Measurements from ENCODE around the gene WHRN.

Gene WHRN

DNA sequence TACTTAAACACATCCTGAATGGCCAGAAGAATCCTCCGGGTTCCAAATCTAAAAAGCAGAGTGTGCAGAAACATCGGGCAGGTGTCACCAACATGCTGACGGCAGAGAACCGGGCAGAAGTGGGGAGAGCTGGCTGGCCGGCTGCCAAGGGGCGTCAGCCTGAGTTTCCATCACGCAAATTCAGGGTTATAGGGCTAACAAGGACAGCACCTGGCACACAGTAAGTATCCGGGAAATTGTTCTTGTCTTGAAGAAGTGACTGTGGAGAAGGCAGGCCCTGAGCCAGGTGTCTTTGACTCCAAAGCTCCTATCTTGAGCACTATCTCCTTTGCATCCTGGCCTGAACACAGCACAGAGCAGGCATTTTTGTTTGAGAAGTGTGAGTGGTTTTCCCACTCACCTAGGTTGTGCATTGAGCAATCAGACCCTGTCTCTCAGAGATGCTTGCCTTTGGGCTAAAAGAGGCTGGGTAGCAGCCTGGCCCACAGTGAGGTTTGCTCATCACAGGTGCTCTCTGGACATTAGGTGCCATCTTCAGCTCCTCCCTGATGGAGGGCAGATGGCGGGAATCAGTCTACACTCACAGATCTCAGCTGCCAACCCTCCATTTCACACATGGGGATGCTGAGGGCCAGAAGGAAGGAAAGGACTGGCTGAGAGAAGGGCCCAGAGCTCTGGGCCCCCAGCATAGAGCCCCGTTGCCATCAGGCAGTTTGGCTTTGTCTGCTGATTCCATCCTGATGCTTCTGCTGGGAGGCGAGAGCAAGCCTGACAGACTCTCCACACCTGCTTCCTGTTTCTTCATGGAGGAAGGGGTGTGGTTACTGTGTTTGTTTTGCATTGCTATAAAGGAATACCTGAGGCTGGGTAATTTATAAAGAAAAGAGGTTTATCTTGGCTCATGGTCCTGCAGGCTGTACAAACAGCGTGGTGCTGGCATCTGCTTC lies 52.8 kb downstream of the WHRN start:
- TF ChIP-seq, protein P1, sequence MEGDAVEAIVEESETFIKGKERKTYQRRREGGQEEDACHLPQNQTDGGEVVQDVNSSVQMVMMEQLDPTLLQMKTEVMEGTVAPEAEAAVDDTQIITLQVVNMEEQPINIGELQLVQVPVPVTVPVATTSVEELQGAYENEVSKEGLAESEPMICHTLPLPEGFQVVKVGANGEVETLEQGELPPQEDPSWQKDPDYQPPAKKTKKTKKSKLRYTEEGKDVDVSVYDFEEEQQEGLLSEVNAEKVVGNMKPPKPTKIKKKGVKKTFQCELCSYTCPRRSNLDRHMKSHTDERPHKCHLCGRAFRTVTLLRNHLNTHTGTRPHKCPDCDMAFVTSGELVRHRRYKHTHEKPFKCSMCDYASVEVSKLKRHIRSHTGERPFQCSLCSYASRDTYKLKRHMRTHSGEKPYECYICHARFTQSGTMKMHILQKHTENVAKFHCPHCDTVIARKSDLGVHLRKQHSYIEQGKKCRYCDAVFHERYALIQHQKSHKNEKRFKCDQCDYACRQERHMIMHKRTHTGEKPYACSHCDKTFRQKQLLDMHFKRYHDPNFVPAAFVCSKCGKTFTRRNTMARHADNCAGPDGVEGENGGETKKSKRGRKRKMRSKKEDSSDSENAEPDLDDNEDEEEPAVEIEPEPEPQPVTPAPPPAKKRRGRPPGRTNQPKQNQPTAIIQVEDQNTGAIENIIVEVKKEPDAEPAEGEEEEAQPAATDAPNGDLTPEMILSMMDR (IDR thresholded peaks at IDR 0.05; ENCODE audit: low read length, missing control alignments), result no peak
- H3K4me3 ChIP-seq (replicated peaks; ENCODE audit: low read depth, low read length), result no peak overlapping the region
- DNase-seq (ENCODE audit: low read depth), result no peak

DNA sequence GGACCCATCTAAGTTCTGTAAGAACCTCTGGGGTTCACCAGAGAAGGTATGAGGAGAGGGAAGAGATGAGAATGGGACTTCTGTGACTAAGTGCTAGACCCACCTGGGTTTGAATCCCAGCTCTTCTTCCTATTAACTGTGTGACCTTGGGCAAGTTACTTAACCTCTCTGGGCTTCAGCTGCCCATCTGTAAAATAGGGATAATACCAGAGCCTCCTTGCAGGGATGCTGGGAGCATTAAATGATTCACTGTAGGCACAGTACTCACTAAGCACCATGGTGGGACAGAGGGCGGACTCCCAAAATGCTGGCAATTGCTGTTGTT lies 53.6 kb downstream of the WHRN start:
- no peak overlapping the region for H3K4me3 ChIP-seq (replicated peaks; ENCODE audit: low read depth, low read length)
- no peak for DNase-seq (ENCODE audit: low read depth)
- TF ChIP-seq, protein P1 (IDR thresholded peaks at IDR 0.05; ENCODE audit: low read length, missing control alignments), result no peak

DNA sequence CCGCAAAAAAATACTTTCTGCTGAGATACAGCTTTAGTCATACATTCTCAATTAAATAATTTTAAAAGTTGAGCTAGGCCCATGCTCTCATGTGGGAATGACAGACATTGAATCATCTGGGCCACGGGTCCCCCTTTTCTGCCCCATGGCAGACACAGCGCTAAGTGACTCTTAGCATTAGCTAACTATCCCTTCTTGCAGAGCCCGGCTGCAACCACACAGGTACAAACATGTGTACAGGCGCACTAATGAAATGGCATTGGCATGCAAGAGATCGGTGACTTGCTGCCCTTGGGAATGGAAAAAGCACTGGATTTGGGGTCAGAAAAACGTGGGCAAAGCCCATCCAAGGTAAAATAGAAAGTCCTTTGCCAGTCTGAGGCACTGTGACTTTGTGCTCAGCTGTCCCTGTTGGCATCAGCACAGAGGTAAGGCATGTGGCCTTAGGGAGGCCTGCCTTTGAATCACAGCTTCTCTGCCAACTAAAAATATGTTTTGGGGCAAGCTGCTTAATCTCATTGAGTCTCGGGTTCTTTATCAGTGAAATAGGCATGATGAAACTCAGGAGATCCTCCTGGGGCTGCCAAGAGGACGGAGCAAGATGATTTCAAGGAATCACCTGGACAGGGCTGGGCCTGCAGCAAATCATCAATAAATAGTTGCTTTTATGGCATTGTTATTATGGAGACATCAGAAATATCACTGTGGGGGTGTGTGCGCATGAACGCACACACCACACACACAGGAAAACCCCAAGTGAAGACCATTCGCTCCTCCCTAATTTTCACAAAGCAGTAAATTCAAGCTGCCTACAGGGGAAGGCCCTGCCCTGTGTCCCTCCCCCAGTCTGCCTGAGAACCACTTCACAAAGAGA lies 54.2 kb downstream of the WHRN start:
- H3K4me3 ChIP-seq (replicated peaks; ENCODE audit: low read depth, low read length), result no peak overlapping the region
- DNase-seq (ENCODE audit: low read depth), result no peak
- TF ChIP-seq, protein P1 (IDR thresholded peaks at IDR 0.05; ENCODE audit: low read length, missing control alignments), result no peak

DNA sequence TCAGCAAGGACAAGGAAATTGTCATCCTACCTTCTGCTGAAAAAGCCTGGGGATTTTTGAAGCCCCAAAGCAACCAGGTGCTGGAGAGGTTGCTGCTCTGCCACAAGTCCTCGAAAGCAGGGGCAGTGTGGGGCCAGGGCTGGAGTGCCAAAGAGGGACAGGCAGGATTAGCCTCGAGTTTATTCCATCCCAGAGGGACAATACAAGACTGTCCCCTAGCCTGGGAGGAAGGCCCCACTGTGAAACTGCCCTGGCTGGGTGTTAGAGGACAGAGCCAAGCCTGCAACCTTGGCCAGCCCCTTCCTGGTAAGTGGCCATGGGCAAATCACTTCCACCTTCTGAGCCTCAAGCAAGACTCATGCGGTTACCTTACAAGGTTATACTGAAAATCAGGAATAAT lies 55.1 kb downstream of the WHRN start:
- H3K4me3 ChIP-seq (replicated peaks; ENCODE audit: low read depth, low read length), result no peak overlapping the region
- DNase-seq (ENCODE audit: low read depth), result no peak
- TF ChIP-seq, protein P1 (IDR thresholded peaks at IDR 0.05; ENCODE audit: low read length, missing control alignments), result no peak

DNA sequence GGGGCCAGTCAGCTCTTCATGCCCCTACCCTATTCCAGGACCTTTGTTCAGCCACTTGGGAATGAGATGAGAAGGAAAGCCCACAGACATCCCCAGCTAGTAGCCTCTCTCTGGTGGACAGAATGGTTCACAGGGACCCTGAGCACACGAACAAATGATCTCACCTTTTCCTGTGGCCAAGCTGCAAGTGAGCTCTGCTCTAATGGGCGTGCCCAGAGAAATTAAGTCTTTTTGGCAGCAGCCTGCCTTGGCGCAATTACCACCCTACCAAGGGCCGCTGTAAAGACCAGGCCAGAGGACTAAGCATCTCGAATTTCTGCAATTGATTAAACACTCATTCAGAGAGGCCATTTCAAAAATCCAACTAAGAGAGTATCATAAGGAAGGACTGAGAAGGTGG lies 56.0 kb downstream of the WHRN start:
- TF ChIP-seq, protein P1 (IDR thresholded peaks at IDR 0.05; ENCODE audit: low read length, missing control alignments), result no peak
- no peak for DNase-seq (ENCODE audit: low read depth)
- no peak overlapping the region for H3K4me3 ChIP-seq (replicated peaks; ENCODE audit: low read depth, low read length)

DNA sequence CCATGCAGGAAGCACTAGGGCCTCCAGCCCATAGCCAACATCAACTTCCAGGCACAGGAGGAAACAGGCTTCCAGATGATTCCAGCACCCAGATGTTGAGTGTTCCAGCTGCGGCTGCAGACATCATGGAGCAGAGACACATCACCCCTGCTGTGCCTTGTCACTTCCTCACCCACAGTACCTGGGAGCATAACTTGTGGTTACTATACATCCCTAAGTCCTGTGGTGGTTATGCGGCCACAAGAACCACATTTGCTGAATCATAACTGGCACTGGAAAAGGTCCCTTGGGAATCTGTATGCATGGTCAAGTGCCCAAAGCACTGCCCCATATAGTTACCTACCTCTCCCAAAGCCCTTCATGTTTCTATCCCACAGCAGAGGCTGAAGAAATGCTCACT lies 56.6 kb downstream of the WHRN start:
- H3K4me3 ChIP-seq (replicated peaks; ENCODE audit: low read depth, low read length), result no peak overlapping the region
- peak; percentile 3 for DNase-seq (ENCODE audit: low read depth)
- TF ChIP-seq, protein P1 (IDR thresholded peaks at IDR 0.05; ENCODE audit: low read length, missing control alignments), result no peak
